IMR-90 (cell line): ENCODE measurements around the gene CHSY3.

ENCODE experiments used
- BHLHE40 ChIP-seq: fragments of 150-350 bp; IDR thresholded peaks from 2 replicates; pipeline ENCODE4 v1.6.1; 2016; ENCODE audit warnings: mild to moderate bottlenecking, low read depth, low read length
- CEBPB ChIP-seq: IDR thresholded peaks from 2 replicates; pipeline ENCODE4 v1.6.1; 2012; ENCODE audit warnings: low read depth, low read length, improper control_type of control experiment
- CTCF ChIP-seq: conservative IDR thresholded peaks from 2 replicates; pipeline ENCODE4 v1.5.1; 2012; ENCODE audit warnings: mild to moderate bottlenecking, low read depth, low read length, improper control_type of control experiment
- FOS ChIP-seq: fragments of 150-350 bp; IDR thresholded peaks from 2 replicates; pipeline ENCODE4 v1.6.1; 2016; ENCODE audit warnings: low read depth, low read length
- MAFK ChIP-seq: IDR thresholded peaks from 2 replicates; pipeline ENCODE4 v1.6.1; 2012; ENCODE audit warnings: low read depth, low read length, improper control_type of control experiment
- MXI1 ChIP-seq: IDR thresholded peaks from 2 replicates; pipeline ENCODE4 v1.6.1; 2012; ENCODE audit warnings: low read depth, mild to moderate bottlenecking, low read length, moderate library complexity, borderline replicate concordance
- NFE2L2 ChIP-seq: fragments of 150-350 bp; IDR thresholded peaks from 2 replicates; pipeline ENCODE4 v1.6.1; 2016; ENCODE audit warnings: low read depth, mild to moderate bottlenecking, low read length
- POLR2A ChIP-seq: IDR thresholded peaks from 2 replicates; pipeline ENCODE4 v1.6.1; 2012; ENCODE audit warnings: mild to moderate bottlenecking, low read depth, low read length
- RAD21 ChIP-seq: IDR thresholded peaks from 2 replicates; pipeline ENCODE4 v1.6.1; 2012; ENCODE audit warnings: low read length, improper control_type of control experiment
- RFX5 ChIP-seq: IDR thresholded peaks from 2 replicates; pipeline ENCODE4 v1.8.0; 2012; ENCODE audit warnings: low read depth, mild to moderate bottlenecking, low read length, moderate library complexity
- SMC3 ChIP-seq: fragments of 150-350 bp; IDR thresholded peaks from 2 replicates; pipeline ENCODE4 v1.6.1; 2016; ENCODE audit warnings: low read depth, mild to moderate bottlenecking, antibody characterized with exemption, low read length, moderate library complexity
- USF2 ChIP-seq: fragments of 150-350 bp; IDR thresholded peaks from 2 replicates; pipeline ENCODE4 v1.6.1; 2017; ENCODE audit warnings: mild to moderate bottlenecking, antibody characterized with exemption, low read length, low read depth

GRCh38 chr5:129921204-129921603 is 16.9 kb downstream of the CHSY3 start:
- TF ChIP-seq RAD21 (no peak), CTCF (no peak), SMC3 (no peak), MXI1 (no peak), POLR2A (no peak), FOS (no peak), NFE2L2 (no peak), RFX5 (no peak), USF2 (no peak), BHLHE40 (no peak), CEBPB (no peak), MAFK (no peak)
